Measurements from ENCODE around the gene NR1H2. TPM values are rescaled to one million over a fixed set of nuclear protein-coding genes. Genes with fewer than 3 reads are reported as not detected.

The NR1H2 gene
- total and polyA plus RNA-seq, 3 experiments from 2014 or later: 79.7 to 95.5 (median 82.3) TPM

DNA sequence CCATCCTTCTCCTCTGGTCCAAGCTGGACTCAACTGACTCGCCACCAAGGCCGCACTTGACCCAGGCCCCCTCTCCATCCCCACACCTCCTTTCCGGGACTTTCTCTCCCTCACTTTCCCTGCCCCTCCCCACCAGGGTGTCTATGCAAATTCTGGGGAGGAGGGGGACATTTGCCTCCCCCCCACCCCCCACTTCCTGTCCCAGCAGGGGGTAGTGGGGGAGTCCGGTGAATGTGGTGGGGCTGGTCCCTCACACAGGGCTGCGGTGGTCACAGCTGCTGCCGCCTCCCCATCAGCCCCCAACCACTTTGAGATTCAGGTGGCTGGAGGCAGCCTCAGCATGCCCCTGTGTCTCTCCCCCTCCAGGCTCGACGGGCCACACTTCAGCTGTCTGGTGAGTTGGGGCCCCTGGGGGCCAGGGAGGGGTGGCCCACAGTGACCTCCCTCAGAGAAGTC, 43.4 kb downstream of the NR1H2 start:
- Histone ChIP-seq H3K36me3 (ENCODE audit: insufficient read depth, low read length) (no peaks in the 10 kb centered on the region), H3K9me3 (ENCODE audit: low read length) (no peaks in the 10 kb centered on the region), H3K4me1 (ENCODE audit: insufficient read depth, low read length) (no peaks in the 10 kb centered on the region), H3K27me3 (ENCODE audit: insufficient read depth, low read length, poor library complexity, severe bottlenecking) (peaks cover 11% of the 10 kb centered on the region), H3K4me3 (ENCODE audit: low read length) (no peak overlapping the region), H3K27ac (ENCODE audit: low read depth, low read length) (no peak overlapping the region)
- no peaks in the 10 kb centered on the region for H3K36me3 Mint-ChIP-seq
- peaks cover 7 to 12% (median 10%) of the 10 kb centered on the region in 3 donors for H3K4me1 Mint-ChIP-seq
- ChIA-PET POLR2A (no interaction called here), CTCF (interaction anchor here (1.2 kb wide), 1 partner anchor 62 kb away, joined by 3 read pairs; no protein-coding TSS in a partner anchor)
- peak overlapping the region in 4 of 8 donors; percentile 16 to 66 (median 42) for H3K27ac Mint-ChIP-seq
- no peak overlapping the region for H3K4me3 Mint-ChIP-seq
- no peaks in the 10 kb centered on the region for H3K9me3 Mint-ChIP-seq
- H3K27me3 Mint-ChIP-seq: peaks cover 19 to 38% of the 10 kb centered on the region in 2 donors
- no peak for DNase-seq

DNA sequence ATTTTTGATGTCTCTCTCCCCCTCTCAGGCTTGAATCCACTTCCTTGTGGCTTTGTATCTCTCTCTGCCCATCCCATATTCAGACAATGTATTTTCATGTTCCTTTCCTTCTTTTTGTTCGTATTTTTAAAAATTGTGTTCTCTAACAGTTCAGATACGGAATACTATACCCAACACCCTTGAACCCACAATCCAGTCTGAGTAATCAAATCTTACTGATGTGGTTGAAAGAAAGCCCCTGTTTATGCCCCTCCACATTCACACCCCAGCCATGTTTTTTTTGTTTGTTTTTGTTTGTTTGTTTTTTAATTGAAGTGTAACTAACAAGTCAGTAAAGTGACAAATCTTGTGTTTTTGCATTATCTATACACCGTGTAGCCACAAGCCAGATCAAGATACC, 43.9 kb downstream of the NR1H2 start:
- Histone ChIP-seq H3K4me3 (ENCODE audit: low read length) (no peak overlapping the region), H3K36me3 (ENCODE audit: insufficient read depth, low read length) (no peaks in the 10 kb centered on the region), H3K27me3 (ENCODE audit: insufficient read depth, low read length, poor library complexity, severe bottlenecking) (peaks cover 11% of the 10 kb centered on the region), H3K4me1 (ENCODE audit: insufficient read depth, low read length) (no peaks in the 10 kb centered on the region), H3K9me3 (ENCODE audit: low read length) (no peaks in the 10 kb centered on the region), H3K27ac (ENCODE audit: low read depth, low read length) (no peak overlapping the region)
- peaks cover 19 to 38% of the 10 kb centered on the region in 2 donors for H3K27me3 Mint-ChIP-seq
- H3K27ac Mint-ChIP-seq: peak overlapping the region in 4 of 8 donors; percentile 16 to 64 (median 46)
- H3K4me1 Mint-ChIP-seq: peaks cover 7 to 12% (median 10%) of the 10 kb centered on the region in 3 donors
- POLR2A ChIA-PET: no interaction called here
- CTCF ChIA-PET: no interaction called here
- DNase-seq: no peak
- H3K9me3 Mint-ChIP-seq: no peaks in the 10 kb centered on the region
- H3K4me3 Mint-ChIP-seq: peak overlapping the region in 1 of 7 donors; percentile 44
- H3K36me3 Mint-ChIP-seq: no peaks in the 10 kb centered on the region

DNA sequence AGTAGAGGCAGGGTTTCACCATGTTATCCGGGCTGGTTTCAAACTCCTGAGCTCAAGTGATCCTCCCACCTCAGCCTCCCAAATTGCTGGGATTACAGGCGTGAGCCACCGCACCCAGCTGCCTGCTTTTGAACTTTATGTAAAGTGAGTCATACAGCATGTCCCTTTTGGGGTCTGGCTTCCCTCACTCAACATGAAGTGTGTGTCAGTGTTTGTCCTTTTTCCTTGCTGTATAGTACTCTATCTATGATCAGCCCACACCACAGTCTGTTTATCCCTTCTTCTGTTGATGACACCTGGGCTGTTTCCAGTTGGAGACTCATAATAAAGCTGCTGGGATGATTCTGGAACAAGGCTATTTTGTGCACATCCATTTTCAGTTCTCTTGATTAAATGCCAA, 44.6 kb downstream of the NR1H2 start:
- Histone ChIP-seq H3K4me1 (ENCODE audit: insufficient read depth, low read length) (no peaks in the 10 kb centered on the region), H3K27ac (ENCODE audit: low read depth, low read length) (no peak overlapping the region), H3K36me3 (ENCODE audit: insufficient read depth, low read length) (no peaks in the 10 kb centered on the region), H3K4me3 (ENCODE audit: low read length) (no peak overlapping the region), H3K27me3 (ENCODE audit: insufficient read depth, low read length, poor library complexity, severe bottlenecking) (peaks cover 11% of the 10 kb centered on the region), H3K9me3 (ENCODE audit: low read length) (no peaks in the 10 kb centered on the region)
- peaks cover 20 to 38% of the 10 kb centered on the region in 2 donors for H3K27me3 Mint-ChIP-seq
- no peak for DNase-seq
- CTCF ChIA-PET: no interaction called here
- no peaks in the 10 kb centered on the region for H3K9me3 Mint-ChIP-seq
- H3K4me3 Mint-ChIP-seq: no peak overlapping the region
- POLR2A ChIA-PET: no interaction called here
- H3K27ac Mint-ChIP-seq: no peak overlapping the region
- no peaks in the 10 kb centered on the region for H3K36me3 Mint-ChIP-seq
- H3K4me1 Mint-ChIP-seq: peaks cover 7 to 12% (median 10%) of the 10 kb centered on the region in 3 donors

GRCh38 chr19:50422397-50423278, 46.4 kb downstream of the NR1H2 start:
- no peak overlapping the region for H3K27ac ChIP-seq (ENCODE audit: low read depth, low read length)
- Mint-ChIP-seq H3K9me3 (no peaks in the 10 kb centered on the region), H3K27ac (no peak overlapping the region), H3K27me3 (peaks cover 22 to 41% of the 10 kb centered on the region in 2 donors), H3K4me3 (no peak overlapping the region), H3K36me3 (no peaks in the 10 kb centered on the region), H3K4me1 (peaks cover 7 to 12% (median 10%) of the 10 kb centered on the region in 3 donors)
- no peak for DNase-seq
- H3K9me3 ChIP-seq (ENCODE audit: low read length): no peaks in the 10 kb centered on the region
- H3K4me1 ChIP-seq (ENCODE audit: insufficient read depth, low read length): no peaks in the 10 kb centered on the region
- ChIA-PET POLR2A (interaction anchor here (0.6 kb wide), 1 partner anchor 56 kb away, joined by 4 read pairs; no protein-coding TSS in a partner anchor), CTCF (no interaction called here)
- no peak overlapping the region for H3K4me3 ChIP-seq (ENCODE audit: low read length)
- peaks cover 11% of the 10 kb centered on the region for H3K27me3 ChIP-seq (ENCODE audit: insufficient read depth, low read length, poor library complexity, severe bottlenecking)
- no peaks in the 10 kb centered on the region for H3K36me3 ChIP-seq (ENCODE audit: insufficient read depth, low read length)

DNA sequence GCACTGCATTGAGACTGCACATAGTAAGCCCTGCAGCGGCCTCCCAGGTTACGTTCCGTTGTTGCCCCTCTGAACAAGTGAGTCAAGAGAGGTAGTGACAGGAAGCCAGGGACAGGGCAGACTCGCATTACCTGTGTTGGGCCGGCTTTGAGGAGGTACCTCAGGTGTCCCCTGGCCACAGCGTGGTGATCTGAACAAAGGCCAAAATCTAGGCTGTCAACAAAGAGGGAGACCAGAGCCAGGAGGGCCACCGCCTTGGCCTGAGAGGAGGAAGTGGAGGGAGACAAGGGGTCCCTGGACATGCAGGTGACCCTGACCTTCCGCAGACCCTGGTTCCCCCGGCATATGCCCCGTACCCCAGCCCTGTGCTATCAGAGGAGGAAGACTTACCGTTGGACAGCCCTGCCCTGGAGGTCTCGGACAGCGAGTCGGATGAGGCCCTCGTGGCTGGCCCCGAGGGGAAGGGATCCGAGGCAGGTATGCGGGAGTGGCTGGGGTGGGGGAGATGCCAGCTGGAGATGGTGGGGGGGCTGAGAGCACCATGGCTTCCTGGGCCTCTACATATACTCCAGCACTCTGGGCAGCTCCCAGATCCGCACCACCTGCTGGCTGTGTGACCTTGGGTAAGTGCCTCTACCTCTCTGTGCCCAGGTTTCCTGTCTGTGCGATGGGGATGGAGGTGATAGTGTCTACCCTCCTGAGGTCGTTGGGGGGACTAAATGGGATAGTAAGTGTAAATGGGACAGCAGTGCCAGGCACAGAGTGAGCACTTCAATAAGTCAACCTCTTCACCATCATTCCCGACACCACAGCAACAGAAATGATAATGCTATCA, 47.2 kb downstream of the NR1H2 start:
- Histone ChIP-seq H3K27me3 (ENCODE audit: insufficient read depth, low read length, poor library complexity, severe bottlenecking) (peaks cover 11% of the 10 kb centered on the region), H3K4me1 (ENCODE audit: insufficient read depth, low read length) (no peaks in the 10 kb centered on the region), H3K36me3 (ENCODE audit: insufficient read depth, low read length) (no peaks in the 10 kb centered on the region), H3K9me3 (ENCODE audit: low read length) (no peaks in the 10 kb centered on the region), H3K4me3 (ENCODE audit: low read length) (no peak overlapping the region), H3K27ac (ENCODE audit: low read depth, low read length) (no peak overlapping the region)
- ChIA-PET POLR2A (no interaction called here), CTCF (no interaction called here)
- Mint-ChIP-seq H3K36me3 (no peaks in the 10 kb centered on the region), H3K4me3 (no peak overlapping the region), H3K9me3 (no peaks in the 10 kb centered on the region), H3K27ac (no peak overlapping the region), H3K4me1 (peaks cover 7 to 12% (median 10%) of the 10 kb centered on the region in 3 donors), H3K27me3 (peaks cover 22 to 42% of the 10 kb centered on the region in 2 donors)
- DNase-seq: no peak

DNA sequence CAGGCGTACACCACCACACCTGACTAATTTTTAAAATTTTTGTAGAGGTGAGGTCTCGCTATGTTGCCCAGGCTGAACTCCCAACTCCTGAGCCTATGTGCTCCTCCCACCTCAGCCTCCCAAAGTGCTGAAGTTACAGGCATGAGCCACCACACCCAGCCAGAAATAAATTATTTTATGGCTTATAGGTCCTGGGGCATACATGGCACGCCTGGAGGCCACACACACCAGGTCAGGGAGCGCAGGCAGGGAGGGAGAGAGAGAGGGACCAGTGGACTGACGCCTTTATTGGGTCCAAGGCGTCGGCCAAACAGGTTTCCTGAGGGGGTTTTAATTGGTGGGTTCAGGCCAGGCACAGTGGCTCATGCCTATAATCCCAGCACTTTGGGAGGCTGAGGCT, 49.3 kb downstream of the NR1H2 start:
- Histone ChIP-seq H3K4me3 (ENCODE audit: low read length) (no peak overlapping the region), H3K27ac (ENCODE audit: low read depth, low read length) (no peak overlapping the region), H3K27me3 (ENCODE audit: insufficient read depth, low read length, poor library complexity, severe bottlenecking) (no peaks in the 10 kb centered on the region), H3K9me3 (ENCODE audit: low read length) (no peaks in the 10 kb centered on the region), H3K4me1 (ENCODE audit: insufficient read depth, low read length) (no peaks in the 10 kb centered on the region), H3K36me3 (ENCODE audit: insufficient read depth, low read length) (no peaks in the 10 kb centered on the region)
- Mint-ChIP-seq H3K4me3 (no peak overlapping the region), H3K27me3 (peaks cover 26 to 39% of the 10 kb centered on the region in 2 donors), H3K4me1 (peaks cover under 1 to 4% (median 2%) of the 10 kb centered on the region in 3 donors), H3K9me3 (no peaks in the 10 kb centered on the region), H3K36me3 (no peaks in the 10 kb centered on the region), H3K27ac (no peak overlapping the region)
- no peak for DNase-seq
- CTCF ChIA-PET: no interaction called here
- POLR2A ChIA-PET: no interaction called here

- H3K27ac ChIP-seq (ENCODE audit: low read depth, low read length): no peak overlapping the region
- H3K9me3 Mint-ChIP-seq: no peaks in the 10 kb centered on the region
- CTCF ChIA-PET: no interaction called here
Observed at GRCh38 chr19:50427318-50427925, 51.2 kb downstream of the NR1H2 start.

More at GRCh38 chr19:50427318-50427925, 51.2 kb downstream of the NR1H2 start:
- POLR2A ChIA-PET: interaction anchor here (0.6 kb wide), 1 partner anchor 35 kb away, joined by 3 read pairs; no protein-coding TSS in a partner anchor
- peaks cover 11 to 15% (median 12%) of the 10 kb centered on the region in 3 donors for H3K4me1 Mint-ChIP-seq
- H3K4me3 Mint-ChIP-seq: peak overlapping the region in 2 of 7 donors; percentile 3 to 52
- Histone ChIP-seq H3K4me3 (ENCODE audit: low read length) (no peak overlapping the region), H3K27me3 (ENCODE audit: insufficient read depth, low read length, poor library complexity, severe bottlenecking) (no peaks in the 10 kb centered on the region), H3K9me3 (ENCODE audit: low read length) (no peaks in the 10 kb centered on the region), H3K4me1 (ENCODE audit: insufficient read depth, low read length) (peaks cover 7% of the 10 kb centered on the region), H3K36me3 (ENCODE audit: insufficient read depth, low read length) (no peaks in the 10 kb centered on the region)
- H3K27me3 Mint-ChIP-seq: peaks cover 21 to 37% of the 10 kb centered on the region in 2 donors
- H3K27ac Mint-ChIP-seq: no peak overlapping the region
- peaks cover 0 to 4% (median 0%) of the 10 kb centered on the region in 3 donors for H3K36me3 Mint-ChIP-seq
- DNase-seq: no peak
